NCI-H146 (cell line): ENCODE results near the gene GPX8.

ENCODE experiments used
- DNase-seq: peaks from one replicate; lab custom pipeline; 2025; lab: John Stamatoyannopoulos, UW

GPX8 gene

DNA sequence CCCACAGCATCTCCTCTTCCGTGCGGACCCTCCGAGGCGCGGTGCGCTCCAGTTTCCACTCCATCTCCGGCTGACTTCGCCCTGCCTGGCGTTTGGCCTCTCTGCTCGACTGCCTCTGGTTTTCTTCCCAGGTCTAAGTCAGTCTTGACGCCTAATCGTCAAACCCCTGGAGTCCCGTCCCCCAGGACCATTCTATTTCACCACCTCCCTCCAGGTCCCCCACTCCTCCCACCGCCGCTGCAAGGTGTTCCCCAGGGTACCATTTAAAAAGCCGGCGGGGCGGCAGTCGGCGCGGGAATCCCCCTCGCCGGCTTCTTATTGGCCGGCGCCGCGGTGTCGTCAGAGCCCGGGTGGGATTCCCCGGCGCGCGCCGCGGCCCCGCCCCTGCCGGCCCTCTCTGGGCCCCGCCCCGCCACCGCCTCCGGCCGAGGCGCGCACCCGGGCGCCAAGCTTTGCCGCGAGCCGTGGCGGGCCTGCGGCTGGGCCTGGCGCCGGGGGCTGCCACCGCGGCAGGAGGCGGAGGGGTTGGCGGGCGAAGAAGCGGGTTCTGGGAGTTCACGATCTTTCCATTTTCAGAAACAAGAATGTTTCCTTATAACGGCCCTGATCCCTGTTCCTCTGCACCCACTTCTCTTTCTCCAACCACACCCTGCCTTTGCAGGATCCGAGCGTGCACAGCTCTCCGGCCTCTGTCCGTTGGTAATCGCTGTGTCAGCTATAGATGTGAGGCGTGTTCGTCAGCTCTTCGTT is 13.1 kb downstream of the GPX8 start, which contains the start of gene CDC20B:
Gene CDC20B, minus strand, starts transcription at position 241 of the 750 bp plus-strand sequence. Its CDS starts 177 bp downstream, at position 64.
- DNase-seq: peak; percentile 73

GRCh38 chr5:55173687-55174230 is 13.8 kb downstream of the GPX8 start:
- DNase-seq: no peak

DNA sequence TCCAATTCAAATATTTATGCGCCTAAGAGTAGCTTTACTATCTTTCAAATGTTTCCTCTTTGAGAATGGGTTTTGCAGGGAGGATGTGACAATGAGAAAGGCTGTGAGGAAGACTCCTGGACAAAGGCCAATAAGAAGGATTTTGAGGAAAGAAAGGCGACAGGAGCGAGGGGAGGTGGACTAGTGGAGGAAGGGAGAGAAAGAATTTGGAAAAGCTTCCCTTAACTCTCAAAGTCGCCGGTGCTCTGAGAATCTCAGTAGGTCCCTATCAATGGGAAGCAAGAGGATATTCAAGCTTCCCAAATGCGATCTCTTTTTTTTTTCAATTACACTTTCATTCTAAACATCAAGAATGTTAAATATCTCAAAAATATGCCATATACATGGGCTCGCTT is 15.8 kb downstream of the GPX8 start:
- DNase-seq: no peak

- peak; percentile 84 for DNase-seq
These were observed 16.3 kb downstream of the GPX8 start for GRCh38 chr5:55176176-55176818.

DNA sequence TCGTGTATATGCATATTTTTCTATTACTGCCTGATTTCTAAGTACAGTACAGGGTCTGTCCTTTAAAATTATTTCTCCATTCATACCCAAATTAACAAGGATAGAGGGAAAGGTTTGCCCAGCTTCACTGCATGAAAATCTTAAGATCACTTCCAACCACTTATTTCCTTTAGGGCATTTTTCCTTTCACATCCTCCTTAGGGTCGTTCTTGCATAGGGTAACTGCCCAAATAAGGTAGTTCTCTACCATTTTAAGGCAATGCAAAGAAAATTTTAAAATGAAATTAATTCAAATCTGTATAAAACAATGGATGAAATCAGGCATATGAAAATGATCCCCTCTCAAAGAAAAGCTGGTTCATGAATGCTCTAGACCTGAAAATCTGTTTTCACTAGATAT is 17.1 kb downstream of the GPX8 start:
- no peak for DNase-seq

DNA sequence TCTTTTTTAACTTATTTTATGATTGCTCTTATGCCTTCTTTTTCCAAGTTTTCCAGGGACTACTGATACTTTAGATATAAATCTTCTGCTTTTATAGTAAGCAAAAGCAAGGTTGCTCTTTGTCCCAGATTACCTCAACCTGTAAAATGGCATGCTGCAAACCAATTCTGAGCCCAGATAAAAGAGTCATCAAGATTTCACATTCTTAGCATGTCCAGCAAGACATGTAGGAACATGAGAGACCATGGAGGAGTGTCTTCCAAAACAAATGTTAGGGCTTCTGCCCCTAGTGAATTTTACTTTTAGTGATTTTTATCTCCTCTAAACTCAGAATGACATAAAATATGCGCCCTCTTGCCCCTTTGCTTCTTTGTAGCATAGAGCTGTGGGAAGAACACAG is 20.0 kb downstream of the GPX8 start:
- no peak for DNase-seq

DNA sequence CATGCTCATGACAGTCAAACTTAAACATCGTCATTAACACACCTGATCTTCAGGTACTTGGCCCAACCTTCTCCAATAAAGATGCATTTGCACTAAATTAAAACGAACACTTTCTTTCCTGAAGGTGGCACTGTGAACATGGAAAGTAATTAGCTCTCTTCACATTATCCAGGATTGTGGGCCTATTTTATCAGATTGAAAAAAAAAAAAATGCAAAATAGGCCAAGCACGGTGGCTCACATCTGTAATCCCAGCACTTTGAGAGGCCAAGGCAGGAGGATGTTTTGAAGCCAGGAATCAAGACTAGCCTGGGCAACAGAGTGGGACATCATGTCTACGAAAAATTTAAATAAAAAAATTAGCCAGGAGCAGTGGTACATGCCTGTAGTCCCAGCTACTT is 27.4 kb downstream of the GPX8 start:
- peak; percentile 54 for DNase-seq

DNA sequence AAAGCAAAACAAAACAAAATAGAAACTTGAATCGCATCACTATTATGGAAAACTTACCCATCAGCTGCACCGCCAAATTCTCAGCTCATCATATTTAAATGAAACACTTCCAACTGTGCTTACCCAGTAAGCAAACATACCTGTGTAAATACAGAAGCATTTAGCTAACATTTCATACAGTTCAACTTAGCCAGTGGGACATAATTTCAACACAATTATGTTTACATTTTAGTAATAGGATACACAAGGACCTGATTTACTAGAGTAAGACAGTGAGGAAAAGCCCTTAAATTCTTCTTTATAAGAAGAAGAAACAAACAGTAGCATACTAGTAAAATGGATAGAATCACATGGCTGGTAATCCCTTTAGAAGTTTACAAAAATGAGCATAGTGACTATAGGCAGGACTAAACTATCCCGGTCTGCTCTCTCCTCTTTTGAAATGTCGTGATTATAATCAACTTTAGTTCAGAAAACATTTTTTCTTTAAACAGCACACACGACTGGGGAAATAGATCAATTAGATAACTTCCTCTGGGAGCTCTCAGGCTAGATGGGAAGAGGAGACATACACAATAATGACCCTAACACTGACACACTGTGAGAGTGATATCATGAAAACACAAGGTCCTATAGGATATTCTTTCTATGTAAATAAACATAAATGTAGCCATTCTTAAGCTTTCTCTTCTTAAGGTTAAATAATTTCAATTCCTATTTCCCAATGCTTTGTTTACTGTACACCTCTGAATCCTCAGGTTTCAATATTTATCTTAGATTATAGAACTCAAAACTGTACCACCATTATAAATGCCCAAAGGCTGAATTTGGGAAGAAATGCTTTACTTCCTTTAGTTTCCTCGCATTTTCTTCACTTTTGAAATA is 28.9 kb downstream of the GPX8 start:
- peak; percentile 78 for DNase-seq

- DNase-seq: no peak
These were observed 31.2 kb downstream of the GPX8 start for GRCh38 chr5:55191165-55191564.

GRCh38 chr5:55205001-55205400 is 45.0 kb downstream of the GPX8 start:
- DNase-seq: no peak

- DNase-seq: peak; percentile 26
These were observed 51.4 kb downstream of the GPX8 start for GRCh38 chr5:55211184-55211874.
